ENCODE data around the gene ABHD2. TPM values are rescaled to one million over a fixed set of nuclear protein-coding genes. Genes with fewer than 3 reads are reported as not detected.

Gene ABHD2
- polyA plus RNA-seq, 1 experiment: 51.5 TPM

DNA sequence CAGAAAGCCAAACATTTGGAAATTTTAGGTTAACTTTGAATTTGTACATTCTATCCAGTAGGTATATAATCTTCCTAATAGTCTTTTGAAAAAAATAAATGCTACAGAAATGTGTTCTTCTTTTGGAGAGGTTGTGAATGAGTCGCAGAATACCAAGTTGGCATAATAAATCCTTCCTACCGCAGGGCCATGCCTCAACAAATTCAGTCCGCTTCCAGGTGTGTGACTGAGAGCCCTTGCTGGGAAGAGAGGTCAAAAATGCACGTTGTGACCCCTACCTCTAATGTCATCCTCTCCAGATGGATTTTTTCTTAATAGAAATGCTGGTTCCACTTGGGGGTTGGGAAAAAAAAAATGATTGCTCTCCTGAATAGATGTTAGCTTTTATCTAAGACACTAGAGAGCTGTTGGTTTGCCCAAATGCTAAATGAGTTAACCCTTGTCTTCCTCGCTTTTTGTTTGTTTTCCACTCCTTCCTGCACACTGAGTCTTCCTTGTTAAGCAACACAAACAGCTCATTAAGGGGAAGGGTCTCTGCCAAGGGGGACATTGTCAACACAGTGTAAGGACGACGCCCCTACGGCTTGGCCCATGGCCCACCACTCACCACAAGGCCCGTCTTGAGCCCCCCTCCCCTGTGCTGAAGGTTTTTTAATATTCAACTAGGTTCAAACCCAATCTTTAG lies 99.2 kb downstream of the ABHD2 start:
- DNase-seq (ENCODE audit: low read depth, low spot score): no peak
- CTCF ChIA-PET: interaction anchor here (0.6 to 2.7 kb wide), 4 partner anchors 9 to 130 kb away, joined by 3 to 20 read pairs (median 12); no protein-coding TSS in a partner anchor
- no peak overlapping the region for H3K4me3 ChIP-seq (ENCODE audit: low read depth, low read length)
- no peak overlapping the region for H3K27ac ChIP-seq (ENCODE audit: low read depth, low read length)
- TF ChIP-seq, protein P1, sequence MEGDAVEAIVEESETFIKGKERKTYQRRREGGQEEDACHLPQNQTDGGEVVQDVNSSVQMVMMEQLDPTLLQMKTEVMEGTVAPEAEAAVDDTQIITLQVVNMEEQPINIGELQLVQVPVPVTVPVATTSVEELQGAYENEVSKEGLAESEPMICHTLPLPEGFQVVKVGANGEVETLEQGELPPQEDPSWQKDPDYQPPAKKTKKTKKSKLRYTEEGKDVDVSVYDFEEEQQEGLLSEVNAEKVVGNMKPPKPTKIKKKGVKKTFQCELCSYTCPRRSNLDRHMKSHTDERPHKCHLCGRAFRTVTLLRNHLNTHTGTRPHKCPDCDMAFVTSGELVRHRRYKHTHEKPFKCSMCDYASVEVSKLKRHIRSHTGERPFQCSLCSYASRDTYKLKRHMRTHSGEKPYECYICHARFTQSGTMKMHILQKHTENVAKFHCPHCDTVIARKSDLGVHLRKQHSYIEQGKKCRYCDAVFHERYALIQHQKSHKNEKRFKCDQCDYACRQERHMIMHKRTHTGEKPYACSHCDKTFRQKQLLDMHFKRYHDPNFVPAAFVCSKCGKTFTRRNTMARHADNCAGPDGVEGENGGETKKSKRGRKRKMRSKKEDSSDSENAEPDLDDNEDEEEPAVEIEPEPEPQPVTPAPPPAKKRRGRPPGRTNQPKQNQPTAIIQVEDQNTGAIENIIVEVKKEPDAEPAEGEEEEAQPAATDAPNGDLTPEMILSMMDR (IDR thresholded peaks at IDR 0.05; ENCODE audit: low read depth, low read length): no peak
- no peaks in the 10 kb centered on the region for H3K9me3 ChIP-seq (ENCODE audit: control insufficient read depth, insufficient read depth, low read length)
- POLR2A ChIA-PET: interaction anchor here (1.2 kb wide), 1 partner anchor 99 kb away, joined by 3 read pairs; the partner anchor contains the start of gene ABHD2
- H3K27me3 ChIP-seq (ENCODE audit: control insufficient read depth, insufficient read depth, low read length): no peaks in the 10 kb centered on the region

DNA sequence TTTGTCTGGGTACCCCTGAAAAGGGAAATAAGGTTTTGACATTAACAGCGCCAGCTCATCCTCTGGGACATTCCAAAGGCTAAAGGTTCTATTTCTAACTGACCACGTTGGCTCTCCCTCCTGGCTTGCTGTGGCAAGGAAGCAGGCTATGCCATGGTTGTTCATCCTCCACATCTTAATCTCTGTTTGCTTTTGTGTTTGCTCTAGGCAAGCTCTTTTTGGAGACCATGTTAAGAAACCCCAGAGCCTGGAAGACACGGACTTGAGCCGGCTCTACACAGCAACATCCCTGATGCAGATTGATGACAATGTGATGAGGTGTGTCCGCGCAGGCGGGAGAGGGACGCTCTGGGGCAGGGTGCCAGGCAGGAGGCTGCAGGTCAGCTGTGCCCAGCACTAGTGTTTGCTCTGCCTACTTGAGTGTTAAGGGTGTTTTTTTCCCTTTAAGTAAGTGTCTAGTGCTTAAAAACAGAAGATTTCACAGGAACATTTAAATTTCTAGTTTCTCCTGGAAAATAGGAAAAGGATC lies 99.8 kb downstream of the ABHD2 start:
- TF ChIP-seq, protein P1 (IDR thresholded peaks at IDR 0.05; ENCODE audit: low read depth, low read length): no peak
- DNase-seq (ENCODE audit: low read depth, low spot score): no peak
- H3K9me3 ChIP-seq (ENCODE audit: control insufficient read depth, insufficient read depth, low read length): no peaks in the 10 kb centered on the region
- H3K27me3 ChIP-seq (ENCODE audit: control insufficient read depth, insufficient read depth, low read length): no peaks in the 10 kb centered on the region
- no peak overlapping the region for H3K4me3 ChIP-seq (ENCODE audit: low read depth, low read length)
- ChIA-PET CTCF (interaction anchor here (0.6 to 2.7 kb wide), 5 partner anchors 8 to 130 kb away, joined by 3 to 20 read pairs (median 9); no protein-coding TSS in a partner anchor), POLR2A (interaction anchor here (1.2 kb wide), 1 partner anchor 100 kb away, joined by 3 read pairs; the partner anchor contains the start of gene ABHD2)
- no peak overlapping the region for H3K27ac ChIP-seq (ENCODE audit: low read depth, low read length)

DNA sequence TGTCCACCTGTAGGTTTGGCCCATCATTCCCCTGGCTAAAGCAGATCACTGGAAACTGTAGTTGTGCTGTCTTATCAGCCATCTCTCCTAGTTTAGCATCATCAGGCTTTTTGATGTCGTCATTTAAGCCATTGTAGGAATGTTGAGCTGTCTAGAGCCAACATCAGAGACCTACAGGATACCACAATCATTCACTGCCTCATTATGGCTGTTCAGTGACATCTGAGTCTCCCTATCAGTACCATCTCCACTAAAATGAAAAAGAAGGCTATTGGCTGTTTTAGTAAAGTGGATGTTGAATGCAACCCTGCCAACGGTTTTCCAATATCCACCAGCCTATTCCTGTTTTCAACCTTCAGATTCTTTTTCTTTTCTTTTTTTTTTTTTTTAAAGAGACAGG lies 103.9 kb downstream of the ABHD2 start:
- TF ChIP-seq, protein P1 (IDR thresholded peaks at IDR 0.05; ENCODE audit: low read depth, low read length): no peak
- ChIA-PET POLR2A (interaction anchor here (0.7 kb wide), 1 partner anchor 271 kb away, joined by 4 read pairs; no protein-coding TSS in a partner anchor), CTCF (interaction anchor here (1.2 to 1.4 kb wide), 2 partner anchors 14 to 15 kb away, joined by 3 to 9 read pairs; no protein-coding TSS in a partner anchor)
- no peak for DNase-seq (ENCODE audit: low read depth, low spot score)
- Histone ChIP-seq H3K27ac (ENCODE audit: low read depth, low read length) (no peak overlapping the region), H3K4me3 (ENCODE audit: low read depth, low read length) (no peak overlapping the region), H3K27me3 (ENCODE audit: control insufficient read depth, insufficient read depth, low read length) (no peaks in the 10 kb centered on the region), H3K9me3 (ENCODE audit: control insufficient read depth, insufficient read depth, low read length) (no peaks in the 10 kb centered on the region)

DNA sequence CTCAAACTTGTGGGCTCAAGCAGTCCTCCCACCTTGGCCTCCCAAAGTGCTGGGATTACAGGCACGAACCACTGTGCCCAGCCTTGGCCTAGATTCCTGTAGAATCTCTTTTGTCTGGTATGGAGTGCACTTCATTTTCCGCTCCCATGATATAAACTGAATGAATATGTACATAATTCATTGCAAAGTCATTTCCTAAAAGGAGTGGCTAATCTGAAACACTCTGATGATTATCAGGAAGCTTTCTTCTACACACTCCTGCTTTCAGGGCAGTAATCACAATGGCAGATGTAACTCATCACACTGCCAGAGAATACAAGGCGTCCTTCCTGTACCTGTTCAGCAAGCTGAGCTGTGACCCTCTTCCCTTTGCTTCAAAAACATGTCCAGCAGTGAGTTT lies 104.5 kb downstream of the ABHD2 start:
- CTCF ChIA-PET: interaction anchor here (1.2 to 1.4 kb wide), 2 partner anchors 14 kb away, joined by 3 to 9 read pairs; no protein-coding TSS in a partner anchor
- no peaks in the 10 kb centered on the region for H3K27me3 ChIP-seq (ENCODE audit: control insufficient read depth, insufficient read depth, low read length)
- POLR2A ChIA-PET: no interaction called here
- H3K9me3 ChIP-seq (ENCODE audit: control insufficient read depth, insufficient read depth, low read length): no peaks in the 10 kb centered on the region
- H3K4me3 ChIP-seq (ENCODE audit: low read depth, low read length): no peak overlapping the region
- TF ChIP-seq, protein P1 (IDR thresholded peaks at IDR 0.05; ENCODE audit: low read depth, low read length): no peak
- no peak overlapping the region for H3K27ac ChIP-seq (ENCODE audit: low read depth, low read length)
- no peak for DNase-seq (ENCODE audit: low read depth, low spot score)

DNA sequence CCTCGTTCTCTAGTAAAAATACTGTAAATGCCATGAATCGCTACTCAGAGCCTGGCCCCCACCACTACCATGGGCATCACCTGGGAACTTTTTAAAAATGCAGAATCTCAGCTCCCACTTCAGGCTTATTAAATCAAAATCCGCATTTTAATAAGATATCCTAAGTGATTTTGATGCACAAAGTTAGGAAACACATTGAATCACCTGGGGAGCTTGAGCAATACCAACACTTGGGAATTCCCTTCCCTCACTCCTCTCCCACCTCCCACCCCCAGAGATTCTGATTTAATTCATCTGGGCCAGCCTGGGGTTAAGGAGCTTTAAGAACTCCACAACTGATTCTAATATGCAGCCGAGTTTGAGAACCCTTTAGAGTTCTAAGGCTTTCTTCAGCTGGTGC lies 106.4 kb downstream of the ABHD2 start:
- TF ChIP-seq, protein P1 (IDR thresholded peaks at IDR 0.05; ENCODE audit: low read depth, low read length): no peak
- no peak overlapping the region for H3K4me3 ChIP-seq (ENCODE audit: low read depth, low read length)
- CTCF ChIA-PET: interaction anchor here (1.0 to 5.9 kb wide), 5 partner anchors 11 to 137 kb away, joined by 3 to 65 read pairs (median 7); no protein-coding TSS in a partner anchor
- no peak overlapping the region for H3K27ac ChIP-seq (ENCODE audit: low read depth, low read length)
- no peaks in the 10 kb centered on the region for H3K27me3 ChIP-seq (ENCODE audit: control insufficient read depth, insufficient read depth, low read length)
- POLR2A ChIA-PET: no interaction called here
- H3K9me3 ChIP-seq (ENCODE audit: control insufficient read depth, insufficient read depth, low read length): no peaks in the 10 kb centered on the region
- no peak for DNase-seq (ENCODE audit: low read depth, low spot score)
